Fibroblast of mammary gland (primary cell): ENCODE data around the gene THOC6.

Source experiments
- DNase-seq: peaks from one replicate; pipeline ENCODE4 v3.0.0-alpha.2; 2010; ENCODE audit warnings: low read depth
- H3K4me3 ChIP-seq: 2 replicates; pipeline ENCODE4 v1.5.1; 2011; ENCODE audit warnings: low read depth, mild to moderate bottlenecking, low read length, moderate library complexity; ENCODE audit not compliant: control insufficient read depth
- CTCF ChIP-seq: conservative IDR thresholded peaks from 2 replicates; pipeline ENCODE4 v1.5.1; 2011; ENCODE audit warnings: low read depth, low read length, inconsistent platforms; ENCODE audit not compliant: control insufficient read depth, insufficient read depth

THOC6 gene

GRCh38 chr16:3001316-3001715 is 22.5 kb upstream of the THOC6 start:
- no peak overlapping the region for H3K4me3 ChIP-seq
- no peak for TF ChIP-seq CTCF
- DNase-seq, result no peak

GRCh38 chr16:3003582-3004270 is 20.1 kb upstream of the THOC6 start:
- no peak overlapping the region for H3K4me3 ChIP-seq
- DNase-seq, result peak; percentile 97
- peak; percentile 19 for TF ChIP-seq CTCF

GRCh38 chr16:3004319-3004718 is 19.5 kb upstream of the THOC6 start:
- no peak overlapping the region for H3K4me3 ChIP-seq
- TF ChIP-seq CTCF, result no peak
- no peak for DNase-seq

- no peak for TF ChIP-seq CTCF
- no peak overlapping the region for H3K4me3 ChIP-seq
Observed at GRCh38 chr16:3004781-3005284, 19.0 kb upstream of the THOC6 start.

GRCh38 chr16:3007059-3007956 is 16.5 kb upstream of the THOC6 start:
- H3K4me3 ChIP-seq, result no peak overlapping the region
- no peak for DNase-seq

More at GRCh38 chr16:3004781-3005284, 19.0 kb upstream of the THOC6 start:
- no peak for DNase-seq

More at GRCh38 chr16:3007059-3007956, 16.5 kb upstream of the THOC6 start:
- TF ChIP-seq CTCF, result no peak
